Stimulated activated CD4-positive, alpha-beta T cell treated with anti-CD3 and anti-CD28 coated beads, Interleukin-12 subunit alpha, Interleukin-12 subunit beta, amount 100 ng/mL, for 48 hours (primary cell): ENCODE data around the gene AFG3L2.

Experiments
- DNase-seq, 3 donors: peaks; one replicate each; pipeline ENCODE4 v3.0.0-alpha.2; 2020; ENCODE audit warnings: low read depth in 2 of 3, low spot score in 1 of 3

The AFG3L2 gene

GRCh38 chr18:12326711-12327460, 50.1 kb downstream of the AFG3L2 start:
- no peak for DNase-seq

- no peak for DNase-seq
These were observed 51.2 kb downstream of the AFG3L2 start for GRCh38 chr18:12325726-12326245.

- DNase-seq: no peak
These were observed 51.9 kb downstream of the AFG3L2 start for GRCh38 chr18:12324991-12325725.

GRCh38 chr18:12321333-12321732, 55.7 kb downstream of the AFG3L2 start:
- DNase-seq: no peak

GRCh38 chr18:12318857-12319256, 58.2 kb downstream of the AFG3L2 start:
- DNase-seq: no peak

GRCh38 chr18:12318334-12318697, 58.7 kb downstream of the AFG3L2 start:
- DNase-seq: no peak

- no peak for DNase-seq
These were observed 59.2 kb downstream of the AFG3L2 start for GRCh38 chr18:12317664-12318333.

GRCh38 chr18:12315911-12316310, 61.1 kb downstream of the AFG3L2 start:
- DNase-seq: no peak

GRCh38 chr18:12315490-12315889, 61.5 kb downstream of the AFG3L2 start:
- DNase-seq: no peak

GRCh38 chr18:12314591-12315305, 62.3 kb downstream of the AFG3L2 start:
- DNase-seq: no peak

GRCh38 chr18:12313530-12314245, 63.3 kb downstream of the AFG3L2 start:
- no peak for DNase-seq

- no peak for DNase-seq
These were observed 64.1 kb downstream of the AFG3L2 start for GRCh38 chr18:12312976-12313375.

GRCh38 chr18:12310762-12311161, 66.3 kb downstream of the AFG3L2 start:
- no peak for DNase-seq

- no peak for DNase-seq
These were observed 67.3 kb downstream of the AFG3L2 start for GRCh38 chr18:12309683-12310198.

GRCh38 chr18:12308386-12309100, 68.5 kb downstream of the AFG3L2 start:
- no peak for DNase-seq

- peak in 1 of 3 donors; percentile 37 for DNase-seq
These were observed 69.2 kb downstream of the AFG3L2 start, which contains the start of gene TUBB6 for GRCh38 chr18:12307701-12308385. Gene TUBB6, plus strand, starts transcription at chr18:12308241. Its CDS starts 52 bp downstream, at chr18:12308293.

GRCh38 chr18:12306752-12307700, 70.0 kb downstream of the AFG3L2 start:
- no peak for DNase-seq
